SK-N-SH treated with all-trans-retinoic acid at 6 μM for 48 hours (cell line): ENCODE results near the gene HIVEP3.

ENCODE experiments used
- BACH2 ChIP-seq: fragments of 250-450 bp; sonication (Bioruptor Pico); IDR thresholded peaks from 2 replicates; pipeline ENCODE4 v1.9.0; 2021; ENCODE audit warnings: mild to moderate bottlenecking, borderline replicate concordance
- ISL1 ChIP-seq: fragments of 250-450 bp; sonication (Bioruptor Pico); IDR thresholded peaks from 2 replicates; pipeline ENCODE4 v2.1.2; 2022; ENCODE audit warnings: mild to moderate bottlenecking, moderate library complexity
- RARB ChIP-seq: fragments of 250-450 bp; sonication (Bioruptor Pico); IDR thresholded peaks from 2 replicates; pipeline ENCODE4 v1.8.0; 2021; ENCODE audit warnings: mild to moderate bottlenecking, moderate library complexity
- ZFP3 ChIP-seq: fragments of 250-450 bp; sonication (Bioruptor Pico); IDR thresholded peaks from 2 replicates; pipeline ENCODE4 v1.5.0; 2020; ENCODE audit warnings: mild to moderate bottlenecking, moderate library complexity
- ZFP30 ChIP-seq: fragments of 450-650 bp; formaldehyde crosslinking; IDR thresholded peaks from 2 replicates; pipeline ENCODE4 v1.5.0; 2022; ENCODE audit warnings: mild to moderate bottlenecking, moderate library complexity

GRCh38 chr1:41539418-41539805 is 379.3 kb downstream of the HIVEP3 start:
- TF ChIP-seq BACH2 (CRISPR knock-in tag) (no peak), RARB (CRISPR knock-in tag) (no peak), ZFP30 (CRISPR knock-in tag) (no peak), ZFP3 (CRISPR knock-in tag) (no peak), ISL1 (CRISPR knock-in tag) (no peak)
